Urinary bladder (tissue), 4 donors: ENCODE measurements around the gene FOXN1. TPM values are rescaled to one million over a fixed set of nuclear protein-coding genes. Genes with fewer than 3 reads are reported as not detected.
"Not testable (repeated sequence)": the region's sequence is repeated elsewhere in the genome, so short reads cannot be mapped to it uniquely, and the experiment has no call there.

Experiments used
- DNase-seq: peaks from one replicate; pipeline ENCODE4 v3.0.0-alpha.2; 2015; ENCODE audit errors: extremely low spot score
- H3K27ac ChIP-seq: one replicate; pipeline ENCODE4 v1.5.1; 2013; ENCODE audit warnings: low read depth, mild to moderate bottlenecking, moderate library complexity
- H3K36me3 ChIP-seq: one replicate; pipeline ENCODE4 v1.6.1; 2013; ENCODE audit warnings: mild to moderate bottlenecking, moderate library complexity; ENCODE audit not compliant: insufficient read depth
- H3K4me1 ChIP-seq: one replicate; pipeline ENCODE4 v1.6.1; 2013; ENCODE audit warnings: mild to moderate bottlenecking, moderate library complexity; ENCODE audit not compliant: insufficient read depth
- H3K4me3 ChIP-seq: one replicate; pipeline ENCODE4 v1.5.1; 2013; ENCODE audit warnings: low read depth, low read length
- WGBS: extraction: QIAGEN DNeasy Blood & Tissue Kit; methylation state at CpG from one replicate; pipeline ENCODE4 v1.1.7; 2013; 5-methylcytosine and 5-hydroxymethylcytosine counted together
- polyA plus RNA-seq: library from polyadenylated mRNA; stranded (reverse); fragments of 200-250 nt; gene quantifications from one replicate; pipeline ENCODE4 v1.2.3, GENCODE V29; 2013
- total RNA-seq: library from RNA; depleted of rRNA; stranded (reverse); fragments of >200 nt; gene quantifications from one replicate; pipeline ENCODE4 v1.2.3, GENCODE V29; 2014
- donor health status: healthy with polysubstance abuse.
- donor health status: healthy.

The FOXN1 gene
- total and polyA plus RNA-seq, 2 donors = 0.11 to 0.13 TPM

DNA sequence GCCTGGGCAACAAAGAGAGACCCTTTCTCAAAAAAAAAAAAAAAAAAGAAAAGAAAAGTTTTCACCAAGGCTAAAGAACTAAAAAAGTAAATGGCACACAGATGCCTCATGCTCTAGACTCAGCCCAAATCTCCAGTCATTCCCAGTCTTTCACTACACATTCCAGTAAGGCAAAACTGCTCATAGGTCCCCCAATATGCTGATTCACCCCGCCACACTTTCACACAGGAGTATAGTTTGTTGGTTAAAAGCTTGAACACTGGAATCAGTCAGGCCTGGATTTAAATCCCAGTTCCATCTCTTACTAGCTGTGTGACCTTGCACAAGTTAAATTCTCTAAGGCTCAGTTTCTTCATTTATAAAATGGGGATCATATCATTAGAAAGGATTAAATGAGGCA, 63.3 kb downstream of the FOXN1 start:
- no peak for DNase-seq
- 93% methylated on average over 1 of the region's 1 CpG for WGBS
- Histone ChIP-seq H3K4me3 (no peak overlapping the region), H3K36me3 (peaks cover 2% of the 10 kb centered on the region), H3K27ac (no peak overlapping the region), H3K4me1 (no peaks in the 10 kb centered on the region)

- no peak for DNase-seq
- no peaks in the 10 kb centered on the region for H3K4me1 ChIP-seq
- peaks cover 2% of the 10 kb centered on the region for H3K36me3 ChIP-seq
- 1% methylated on average over 39 of the region's 39 CpGs for WGBS
- H3K27ac ChIP-seq = peak overlapping the region; percentile 57
- H3K4me3 ChIP-seq = peak overlapping the region; percentile 84
These were observed 64.7 kb downstream of the FOXN1 start for GRCh38 chr17:28570716-28571360.

- Histone ChIP-seq H3K4me3 (peak within 1 kb of the TSS; percentile 84), H3K4me1 (no peaks in the 10 kb centered on the region), H3K36me3 (no peaks in the 10 kb centered on the region), H3K27ac (peak within 1 kb of the TSS; percentile 57)
- peak; percentile 78 for DNase-seq
- WGBS = under 1% methylated on average over 49 of the region's 49 CpGs
These were observed 65.4 kb downstream of the FOXN1 start, which contains the start of gene PIGS for GRCh38 chr17:28571361-28572122. TSS of gene PIGS (minus strand) at chr17:28571524. CDS start at chr17:28571496, 28 bp downstream.

GRCh38 chr17:28572259-28573039, 66.3 kb downstream of the FOXN1 start:
- no peaks in the 10 kb centered on the region for H3K36me3 ChIP-seq
- no peak overlapping the region for H3K4me3 ChIP-seq
- H3K4me1 ChIP-seq = no peaks in the 10 kb centered on the region
- DNase-seq = no peak
- WGBS = 76% methylated on average over 5 of the region's 5 CpGs
- H3K27ac ChIP-seq = no peak overlapping the region

DNA sequence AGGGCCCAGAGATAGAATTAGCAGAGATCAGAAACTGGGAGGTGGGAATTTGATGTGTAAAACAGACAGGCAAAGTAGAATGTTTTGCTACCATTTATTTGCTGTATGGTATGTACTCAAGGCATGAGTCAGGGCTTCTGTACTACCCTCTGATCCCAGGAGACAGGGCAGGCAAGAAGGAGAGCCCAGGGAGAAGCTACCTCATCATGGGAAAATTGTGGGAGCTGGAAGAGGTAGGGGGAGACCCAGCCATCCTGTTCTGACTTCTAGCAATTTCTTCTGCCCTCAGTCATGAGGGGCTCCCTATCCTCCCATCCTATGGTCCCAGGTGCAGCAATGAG, 66.9 kb downstream of the FOXN1 start:
- Histone ChIP-seq H3K36me3 (no peaks in the 10 kb centered on the region), H3K4me3 (no peak overlapping the region), H3K27ac (no peak overlapping the region), H3K4me1 (no peaks in the 10 kb centered on the region)
- no peak for DNase-seq

- Histone ChIP-seq H3K27ac (no peak overlapping the region), H3K4me1 (no peaks in the 10 kb centered on the region), H3K36me3 (no peaks in the 10 kb centered on the region), H3K4me3 (no peak overlapping the region)
- no peak for DNase-seq
- 95% methylated on average over 9 of the region's 9 CpGs for WGBS
These were observed 67.4 kb downstream of the FOXN1 start for GRCh38 chr17:28573521-28573920.

DNA sequence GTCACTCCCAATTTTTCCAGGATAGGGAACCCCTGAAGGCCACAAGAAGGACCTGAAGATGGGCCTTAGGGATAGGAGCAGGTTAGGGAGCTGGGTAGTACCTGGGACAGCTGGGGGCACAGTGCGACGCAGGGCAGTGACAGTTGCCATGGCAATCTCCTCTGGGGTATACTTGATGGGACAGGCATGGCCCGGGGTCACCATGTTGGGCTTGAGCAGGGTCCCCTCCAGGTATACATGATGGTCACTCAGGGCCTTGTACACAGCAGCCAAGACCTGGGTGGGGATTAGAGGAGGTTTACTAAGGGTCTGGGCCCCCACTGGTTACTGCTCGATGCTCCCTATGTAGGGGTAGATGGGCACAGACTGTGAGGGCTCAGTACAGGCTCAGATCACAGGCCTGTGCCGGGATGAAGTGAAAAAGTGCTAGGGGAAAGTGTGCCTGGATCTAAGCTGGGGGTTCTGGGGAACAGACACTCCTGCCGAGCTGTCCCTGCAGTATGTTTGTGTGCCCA, 67.9 kb downstream of the FOXN1 start:
- no peaks in the 10 kb centered on the region for H3K4me1 ChIP-seq

DNA sequence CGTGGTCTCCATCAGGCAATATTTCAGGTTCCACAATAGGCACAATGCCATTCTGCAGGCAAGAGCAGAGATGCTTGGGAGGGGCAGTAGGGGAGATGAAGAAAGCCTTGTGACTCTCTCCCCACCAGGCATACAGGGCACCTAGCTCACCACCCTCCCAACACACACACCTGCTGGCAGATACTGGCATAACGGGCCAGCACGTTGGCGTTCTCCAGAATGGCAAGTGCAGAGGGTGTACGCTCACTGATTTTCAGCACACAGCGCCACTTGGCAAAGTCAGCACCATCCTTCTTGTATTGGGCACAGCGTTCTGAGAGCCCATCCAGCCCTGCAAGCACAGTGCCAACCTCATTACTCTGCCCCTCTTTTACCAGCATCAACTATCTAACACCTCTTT, 68.4 kb downstream of the FOXN1 start:
- H3K4me1 ChIP-seq = no peaks in the 10 kb centered on the region
- 91% methylated on average over 7 of the region's 7 CpGs for WGBS
- H3K27ac ChIP-seq = no peak overlapping the region
- no peak overlapping the region for H3K4me3 ChIP-seq
- H3K36me3 ChIP-seq = no peaks in the 10 kb centered on the region
- no peak for DNase-seq

More for the DNA sequence above, 67.9 kb downstream of the FOXN1 start:
- H3K36me3 ChIP-seq = no peaks in the 10 kb centered on the region
- H3K27ac ChIP-seq = no peak overlapping the region
- no peak for DNase-seq
- 93% methylated on average over 6 of the region's 6 CpGs for WGBS
- H3K4me3 ChIP-seq = no peak overlapping the region

DNA sequence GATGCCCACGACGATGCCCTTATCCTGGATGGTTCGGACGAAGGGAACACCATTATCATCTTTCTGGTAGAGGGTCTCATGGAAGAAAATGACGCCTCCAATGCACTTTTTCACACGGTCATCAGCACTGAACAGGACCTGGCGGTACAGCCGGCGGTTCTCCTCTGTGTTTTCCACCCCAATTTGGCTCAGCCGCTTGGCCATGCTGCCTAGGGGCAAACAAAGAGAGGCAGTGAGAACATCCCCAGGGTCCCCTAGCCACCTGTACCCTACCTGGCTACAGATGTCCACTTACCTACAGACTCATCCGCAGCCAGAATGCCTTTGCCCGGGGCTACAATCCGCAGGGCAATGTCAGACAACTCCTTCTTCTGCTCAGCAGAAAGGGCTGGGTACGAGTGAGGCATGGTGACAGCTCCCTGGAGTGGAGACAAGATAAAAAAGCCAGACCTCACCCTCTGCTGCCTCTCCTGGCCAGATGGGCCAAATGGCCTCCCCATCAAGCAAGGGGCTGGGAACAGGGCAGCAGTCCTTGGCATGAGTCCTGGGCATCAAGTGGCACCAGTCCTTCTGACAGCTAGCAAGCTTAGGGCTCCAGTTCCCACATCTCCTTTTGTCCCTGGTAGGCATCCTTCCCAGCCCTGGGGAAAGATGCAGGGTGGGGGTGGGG, 69.1 kb downstream of the FOXN1 start:
- Histone ChIP-seq H3K36me3 (no peaks in the 10 kb centered on the region), H3K4me3 (no peak overlapping the region), H3K4me1 (no peaks in the 10 kb centered on the region), H3K27ac (no peak overlapping the region)
- 90% methylated on average over 14 of the region's 14 CpGs for WGBS
- no peak for DNase-seq

DNA sequence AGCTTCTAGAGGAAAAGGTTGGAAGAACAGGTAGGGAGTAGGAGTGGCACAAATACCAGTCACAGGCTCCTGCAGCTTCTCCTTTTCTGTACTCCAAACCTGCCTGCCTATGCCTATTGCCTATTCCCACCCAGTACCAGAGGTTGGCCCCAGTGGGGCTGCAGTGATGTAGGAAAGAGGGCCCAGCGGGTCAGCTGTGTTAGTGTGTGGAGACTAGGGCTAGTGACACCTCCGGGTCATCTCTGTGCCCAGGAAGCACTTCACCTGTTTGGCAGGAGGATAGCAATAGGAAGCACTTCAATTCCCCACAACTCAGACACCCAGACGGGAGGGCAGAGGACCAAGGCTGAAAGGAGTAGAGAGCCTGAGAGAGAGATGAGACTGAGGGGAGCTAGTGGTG, 69.9 kb downstream of the FOXN1 start:
- H3K4me3 ChIP-seq, H3K4me1 ChIP-seq, DNase-seq, H3K27ac ChIP-seq, H3K36me3 ChIP-seq: not testable (repeated sequence)
- WGBS = 80% methylated on average over 3 of the region's 3 CpGs

- H3K4me3 ChIP-seq = no peak within 1 kb of the TSS
- peak; percentile 76 for DNase-seq
These were observed 70.8 kb downstream of the FOXN1 start, which contains the start of gene ALDOC for GRCh38 chr17:28576758-28577465. TSS of gene ALDOC (minus strand) at chr17:28576895. CDS start at chr17:28575532, 1,363 bp downstream.

DNA sequence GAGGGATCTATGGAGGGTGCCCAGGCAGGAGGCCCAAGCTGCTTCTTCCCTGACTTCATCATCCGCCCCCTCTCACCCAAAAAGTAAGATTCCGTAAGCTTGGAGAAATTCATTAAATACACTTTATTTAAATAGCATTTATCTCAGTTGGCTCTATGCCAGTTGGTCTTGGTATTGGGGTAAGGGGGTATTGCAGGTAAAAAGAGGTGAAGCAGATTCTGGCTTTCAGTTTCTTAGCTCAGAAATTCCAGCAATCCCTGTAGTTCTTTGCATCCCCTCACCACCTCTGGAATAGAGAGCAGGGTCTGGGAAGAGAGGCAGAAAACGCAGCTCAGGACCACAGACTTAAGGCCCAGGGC, 71.3 kb downstream of the FOXN1 start:
- Histone ChIP-seq H3K27ac (no peak overlapping the region), H3K4me3 (no peak overlapping the region), H3K4me1 (no peaks in the 10 kb centered on the region), H3K36me3 (no peaks in the 10 kb centered on the region)
- no peak for DNase-seq
- 92% methylated on average over 3 of the region's 3 CpGs for WGBS

More at GRCh38 chr17:28576758-28577465, 70.8 kb downstream of the FOXN1 start, which contains the start of gene ALDOC:
- 5% methylated on average over 25 of the region's 26 CpGs for WGBS
- Histone ChIP-seq H3K36me3 (no peaks in the 10 kb centered on the region), H3K27ac (no peak within 1 kb of the TSS), H3K4me1 (no peaks in the 10 kb centered on the region)
